Osteoblast (primary cell): Measurements from ENCODE around the gene ZNF146. TPM values are rescaled to one million over a fixed set of nuclear protein-coding genes. Genes with fewer than 3 reads are reported as not detected.
"Not testable (repeated sequence)": the region's sequence is repeated elsewhere in the genome, so short reads cannot be mapped to it uniquely, and the experiment has no call there.

Experiments
- DNase-seq: peaks from one replicate; pipeline ENCODE4 v3.0.0; 2011; ENCODE audit warnings: low spot score, mixed read lengths; ENCODE audit not compliant: insufficient read length; ENCODE audit errors: missing footprints
- H2AFZ ChIP-seq: 2 replicates; pipeline ENCODE4 v1.6.0; 2011; ENCODE audit warnings: mild to moderate bottlenecking, low read length
- H3K27ac ChIP-seq: 2 replicates; pipeline ENCODE4 v1.5.1; 2011; ENCODE audit warnings: mild to moderate bottlenecking, low read depth, low read length, moderate library complexity
- H3K27me3 ChIP-seq: 2 replicates; pipeline ENCODE4 v1.6.0; 2012; ENCODE audit warnings: mild to moderate bottlenecking, control low read depth, inconsistent platforms, low read length, moderate library complexity; ENCODE audit not compliant: insufficient read depth
- H3K36me3 ChIP-seq: 2 replicates; pipeline ENCODE4 v1.5.1; 2011; ENCODE audit warnings: mild to moderate bottlenecking, low read length, control low read depth, moderate library complexity; ENCODE audit not compliant: insufficient read depth
- H3K4me1 ChIP-seq: 2 replicates; pipeline ENCODE4 v1.5.1; 2011; ENCODE audit warnings: mild to moderate bottlenecking, low read length, control low read depth, moderate library complexity; ENCODE audit not compliant: insufficient read depth
- H3K4me2 ChIP-seq: 2 replicates; pipeline ENCODE4 v1.6.0; 2011; ENCODE audit warnings: mild to moderate bottlenecking, low read length; ENCODE audit not compliant: insufficient read depth
- H3K4me3 ChIP-seq: fragments of 200-600 bp; sonication (generic); 3 replicates; pipeline ENCODE4 v1.5.1; 2012; ENCODE audit warnings: mild to moderate bottlenecking, low read length, inconsistent platforms; ENCODE audit not compliant: insufficient read depth
- H3K79me2 ChIP-seq: 2 replicates; pipeline ENCODE4 v1.6.0; 2012; ENCODE audit warnings: mild to moderate bottlenecking, low read length, control low read depth, inconsistent platforms; ENCODE audit not compliant: insufficient read depth
- H3K9me3 ChIP-seq: 2 replicates; pipeline ENCODE4 v1.5.1; 2011; ENCODE audit warnings: low read depth, low read length, control low read depth
- H4K20me1 ChIP-seq: 2 replicates; pipeline ENCODE4 v1.6.0; 2012; ENCODE audit warnings: mild to moderate bottlenecking, low read length, control low read depth; ENCODE audit not compliant: insufficient read depth
- CTCF ChIP-seq: IDR thresholded peaks from 2 replicates; pipeline ENCODE4 v1.5.1; 2011; ENCODE audit warnings: mild to moderate bottlenecking, low read depth, low read length, moderate library complexity; ENCODE audit errors: extremely low read depth
- total RNA-seq: library from RNA; depleted of rRNA; stranded (reverse); fragments of >200 nt; gene quantifications from 2 replicates; pipeline ENCODE4 v1.2.3, GENCODE V29; 2012

The ZNF146 gene
- total RNA-seq: 65.7 and 82.2 TPM in 2 replicates

- H2AFZ ChIP-seq: peak within 1 kb of the TSS; percentile 94
- H3K36me3 ChIP-seq: peaks cover 10% of the 10 kb centered on the region
- H3K9me3 ChIP-seq: no peaks in the 10 kb centered on the region
- H3K4me1 ChIP-seq: no peaks in the 10 kb centered on the region
- H3K27ac ChIP-seq: peak within 1 kb of the TSS; percentile 94
- H3K27me3 ChIP-seq: no peaks in the 10 kb centered on the region
- DNase-seq: peak; percentile 98
- TF ChIP-seq CTCF: no peak
- peaks cover 65% of the 10 kb centered on the region for H3K79me2 ChIP-seq
- peak within 1 kb of the TSS; percentile 83 for H3K4me3 ChIP-seq
- peaks cover 17% of the 10 kb centered on the region for H4K20me1 ChIP-seq
- peak within 1 kb of the TSS; percentile 96 for H3K4me2 ChIP-seq
Observed at GRCh38 chr19:36214386-36215275, at the start of gene ZNF146, which contains the start of gene ZNF565. TSS of gene ZNF146 (plus strand) at chr19:36215106. CDS start at chr19:36236441, 21,335 bp downstream. TSS of gene ZNF565 (minus strand) at chr19:36214665. CDS start at chr19:36201985, 12,680 bp downstream.

GRCh38 chr19:36169084-36169760, 45.7 kb upstream of the ZNF146 start:
- no peaks in the 10 kb centered on the region for H3K79me2 ChIP-seq
- H3K4me2 ChIP-seq: no peak overlapping the region
- H3K4me3 ChIP-seq: no peak overlapping the region
- no peak overlapping the region for H3K27ac ChIP-seq
- no peaks in the 10 kb centered on the region for H4K20me1 ChIP-seq
- H3K36me3 ChIP-seq: peaks cover 3% of the 10 kb centered on the region
- no peaks in the 10 kb centered on the region for H3K9me3 ChIP-seq
- no peak for DNase-seq
- no peak for TF ChIP-seq CTCF
- H2AFZ ChIP-seq: no peak overlapping the region
- peaks cover 3% of the 10 kb centered on the region for H3K4me1 ChIP-seq
- no peaks in the 10 kb centered on the region for H3K27me3 ChIP-seq

- H3K4me2 ChIP-seq: no peak overlapping the region
- H3K27ac ChIP-seq: no peak overlapping the region
- no peak overlapping the region for H2AFZ ChIP-seq
- no peaks in the 10 kb centered on the region for H3K27me3 ChIP-seq
- no peaks in the 10 kb centered on the region for H4K20me1 ChIP-seq
- no peaks in the 10 kb centered on the region for H3K9me3 ChIP-seq
- DNase-seq: no peak
- no peaks in the 10 kb centered on the region for H3K36me3 ChIP-seq
- H3K4me3 ChIP-seq: no peak overlapping the region
- peaks cover 3% of the 10 kb centered on the region for H3K4me1 ChIP-seq
- TF ChIP-seq CTCF: no peak
- H3K79me2 ChIP-seq: no peaks in the 10 kb centered on the region
Observed at GRCh38 chr19:36172852-36173251, 42.1 kb upstream of the ZNF146 start.

GRCh38 chr19:36173846-36174245, 41.1 kb upstream of the ZNF146 start:
- H3K79me2 ChIP-seq, H3K9me3 ChIP-seq, H3K27me3 ChIP-seq, H3K27ac ChIP-seq, H3K4me1 ChIP-seq, H4K20me1 ChIP-seq, H2AFZ ChIP-seq, H3K36me3 ChIP-seq, H3K4me2 ChIP-seq, DNase-seq, H3K4me3 ChIP-seq: not testable (repeated sequence)

- not testable (repeated sequence) for H3K4me3 ChIP-seq, H3K27me3 ChIP-seq, H3K4me2 ChIP-seq, H3K27ac ChIP-seq, H2AFZ ChIP-seq, DNase-seq, H3K4me1 ChIP-seq, H3K79me2 ChIP-seq, H4K20me1 ChIP-seq, H3K9me3 ChIP-seq
- peaks cover 13% of the 10 kb centered on the region for H3K36me3 ChIP-seq
Observed at GRCh38 chr19:36179077-36179476, 35.8 kb upstream of the ZNF146 start.
